HEK293 (cell line): ENCODE data around the gene SMC3.
"Not testable (repeated sequence)": the region's sequence is repeated elsewhere in the genome, so short reads cannot be mapped to it uniquely, and the experiment has no call there.

Source experiments
- CTCF ChIA-PET: fragments of 350-600 bp; formaldehyde crosslinking; extraction: SDS; loops from one replicate; lab custom pipeline; 2021; ENCODE audit warnings: antibody characterized with exemption; lab: Yijun Ruan, JAX
- POLR2A ChIA-PET: fragments of 300-600 bp; formaldehyde crosslinking; extraction: SDS; loops from one replicate; lab custom pipeline; 2020; ENCODE audit warnings: antibody characterized with exemption, inconsistent platforms; lab: Yijun Ruan, JAX
- H3K27ac ChIP-seq: fragments of 200-500 bp; sonication (Bioruptor generic); 2 replicates; pipeline ENCODE4 v1.5.1; 2014; ENCODE audit warnings: low read depth, low read length, control low read depth, inconsistent platforms; ENCODE audit errors: extremely low read depth
- H3K36me3 ChIP-seq, 2 experiments: fragments of 200-500 bp in 1 of 2; sonication (Bioruptor generic) in 1 of 2; 1 replicate in 1 of 2; 2 replicates in 1 of 2; pipeline ENCODE4 v1.5.1; 2014 to 2017; ENCODE audit warnings: inconsistent platforms in 2 of 2, low read length in 2 of 2; ENCODE audit not compliant: control insufficient read depth in 2 of 2, insufficient read depth in 1 of 2
- H3K4me1 ChIP-seq: fragments of 200-500 bp; sonication (Bioruptor generic); 2 replicates; pipeline ENCODE4 v1.5.1; 2014; ENCODE audit warnings: mild to moderate bottlenecking, low read length, inconsistent platforms; ENCODE audit not compliant: control insufficient read depth, insufficient read depth
- H3K4me3 ChIP-seq: 2 replicates; pipeline ENCODE4 v1.5.1; 2011; ENCODE audit warnings: low read depth, mild to moderate bottlenecking, control low read depth, low read length, moderate library complexity
- H3K9me3 ChIP-seq: fragments of 200-500 bp; sonication (Bioruptor generic); 2 replicates; pipeline ENCODE4 v1.5.1; 2014; ENCODE audit warnings: low read depth, low read length, inconsistent platforms; ENCODE audit not compliant: control insufficient read depth, insufficient read depth
- ATF2 ChIP-seq: fragments of 450-650 bp; formaldehyde crosslinking; IDR thresholded peaks from 2 replicates; pipeline ENCODE4 v1.5.1; 2016; ENCODE audit warnings: missing biosample characterization, missing genetic modification characterization, low read depth
- GLIS1 ChIP-seq: fragments of 450-650 bp; formaldehyde crosslinking; IDR thresholded peaks from 2 replicates; pipeline ENCODE4 v1.5.1; 2016; ENCODE audit warnings: missing biosample characterization, missing genetic modification characterization
- OSR2 ChIP-seq: fragments of 450-650 bp; formaldehyde crosslinking; IDR thresholded peaks from 2 replicates; pipeline ENCODE4 v1.5.1; 2016; ENCODE audit warnings: missing biosample characterization, missing genetic modification characterization
- PATZ1 ChIP-seq: fragments of 450-650 bp; formaldehyde crosslinking; IDR thresholded peaks from 2 replicates; pipeline ENCODE4 v1.5.1; 2016; ENCODE audit warnings: missing biosample characterization, missing genetic modification characterization
- PRDM6 ChIP-seq: fragments of 450-650 bp; formaldehyde crosslinking; IDR thresholded peaks from 2 replicates; pipeline ENCODE4 v1.5.1; 2017; ENCODE audit warnings: missing biosample characterization, missing genetic modification characterization
- SALL2 ChIP-seq: fragments of 450-650 bp; formaldehyde crosslinking; IDR thresholded peaks from 2 replicates; pipeline ENCODE4 v1.5.0; 2017; ENCODE audit warnings: missing biosample characterization, mild to moderate bottlenecking, missing genetic modification characterization, borderline replicate concordance
- SCRT1 ChIP-seq: fragments of 450-650 bp; formaldehyde crosslinking; IDR thresholded peaks from 2 replicates; pipeline ENCODE4 v1.5.1; 2016; ENCODE audit warnings: missing biosample characterization, missing genetic modification characterization, borderline replicate concordance
- SCRT2 ChIP-seq: fragments of 450-650 bp; formaldehyde crosslinking; IDR thresholded peaks from 2 replicates; pipeline ENCODE4 v1.5.1; 2016; ENCODE audit warnings: missing biosample characterization, missing genetic modification characterization
- TSHZ1 ChIP-seq: fragments of 450-650 bp; formaldehyde crosslinking; IDR thresholded peaks from 2 replicates; pipeline ENCODE4 v1.5.1; 2016; ENCODE audit warnings: missing biosample characterization, missing genetic modification characterization, borderline replicate concordance
- WT1 ChIP-seq: fragments of 450-650 bp; formaldehyde crosslinking; IDR thresholded peaks from 2 replicates; pipeline ENCODE4 v1.5.1; 2016; ENCODE audit warnings: missing biosample characterization, missing genetic modification characterization
- ZBTB1 ChIP-seq: fragments of 450-650 bp; formaldehyde crosslinking; IDR thresholded peaks from 2 replicates; pipeline ENCODE4 v1.5.1; 2016; ENCODE audit warnings: missing biosample characterization, missing genetic modification characterization
- ZFHX2 ChIP-seq: fragments of 450-650 bp; formaldehyde crosslinking; conservative IDR thresholded peaks from 2 replicates; pipeline ENCODE4 v1.5.1; 2016; ENCODE audit warnings: missing biosample characterization, missing genetic modification characterization
- ZNF10 ChIP-seq: fragments of 450-650 bp; formaldehyde crosslinking; IDR thresholded peaks from 2 replicates; pipeline ENCODE4 v1.5.1; 2017; ENCODE audit warnings: missing biosample characterization, missing genetic modification characterization
- ZNF155 ChIP-seq: fragments of 450-650 bp; formaldehyde crosslinking; IDR thresholded peaks from 2 replicates; pipeline ENCODE4 v1.5.1; 2016; ENCODE audit warnings: missing biosample characterization, missing genetic modification characterization
- ZNF18 ChIP-seq: fragments of 450-650 bp; formaldehyde crosslinking; IDR thresholded peaks from 2 replicates; pipeline ENCODE4 v1.5.1; 2016; ENCODE audit warnings: missing biosample characterization, missing genetic modification characterization
- ZNF239 ChIP-seq: fragments of 450-650 bp; formaldehyde crosslinking; IDR thresholded peaks from 2 replicates; pipeline ENCODE4 v1.5.1; 2016; ENCODE audit warnings: missing biosample characterization, missing genetic modification characterization
- ZNF24 ChIP-seq: fragments of 450-650 bp; formaldehyde crosslinking; IDR thresholded peaks from 2 replicates; pipeline ENCODE4 v1.5.1; 2016; ENCODE audit warnings: missing biosample characterization, missing genetic modification characterization
- ZNF366 ChIP-seq: fragments of 450-650 bp; formaldehyde crosslinking; conservative IDR thresholded peaks from 2 replicates; pipeline ENCODE4 v1.5.1; 2016; ENCODE audit warnings: missing biosample characterization, missing genetic modification characterization
- ZNF433 ChIP-seq: fragments of 450-650 bp; formaldehyde crosslinking; IDR thresholded peaks from 2 replicates; pipeline ENCODE4 v1.5.1; 2016; ENCODE audit warnings: missing biosample characterization, missing genetic modification characterization, low read depth
- ZNF658 ChIP-seq: fragments of 450-650 bp; formaldehyde crosslinking; IDR thresholded peaks from 2 replicates; pipeline ENCODE4; 2016; ENCODE audit warnings: missing biosample characterization, missing genetic modification characterization
- ZNF677 ChIP-seq: fragments of 450-650 bp; IDR thresholded peaks from 2 replicates; pipeline ENCODE4 v1.5.0; 2018; ENCODE audit warnings: missing biosample characterization, mild to moderate bottlenecking, missing genetic modification characterization, moderate library complexity
- ZNF785 ChIP-seq: fragments of 450-650 bp; formaldehyde crosslinking; IDR thresholded peaks from 2 replicates; pipeline ENCODE4 v1.5.1; 2016; ENCODE audit warnings: missing biosample characterization, missing genetic modification characterization

SMC3 gene

GRCh38 chr10:110527731-110528171 lies 39.7 kb upstream of the SMC3 start (continued):
- TF ChIP-seq ZNF10 (tag by site-specific recombination) (no peak), SCRT1 (tag by site-specific recombination) (no peak), TSHZ1 (tag by site-specific recombination) (no peak), ZBTB1 (tag by site-specific recombination) (no peak), ZNF658 (tag by site-specific recombination) (no peak), ZNF239 (tag by site-specific recombination) (no peak), ZNF433 (tag by site-specific recombination) (no peak), SALL2 (tag by site-specific recombination) (no peak), ZNF785 (tag by site-specific recombination) (no peak), SCRT2 (tag by site-specific recombination) (no peak)

- H3K27ac ChIP-seq: no peak overlapping the region
- 0 out of 2 replicates have a peak, but pooled peaks have one; percentile 26 for TF ChIP-seq GLIS1 (tag by site-specific recombination)
- no peak for TF ChIP-seq ZNF677 (tag by site-specific recombination)
- no peak for TF ChIP-seq ZNF155
- peak; percentile 51; the same call in 1 of the 2 replicates for TF ChIP-seq PRDM6
- no peak for TF ChIP-seq ZNF18 (tag by site-specific recombination)
- H3K4me3 ChIP-seq: no peak overlapping the region
- POLR2A ChIA-PET: no interaction called here
- H3K36me3 ChIP-seq: no peaks in the 10 kb centered on the region
- CTCF ChIA-PET: interaction anchor here (0.5 kb wide), 1 partner anchor 221 kb away, joined by 4 read pairs; no protein-coding TSS in a partner anchor
- H3K4me1 ChIP-seq: peaks cover 24% of the 10 kb centered on the region
- H3K9me3 ChIP-seq: no peaks in the 10 kb centered on the region
These were observed 39.1 kb upstream of the SMC3 start for GRCh38 chr10:110528224-110528996.

- not testable (repeated sequence) for H3K9me3 ChIP-seq, H3K27ac ChIP-seq, H3K36me3 ChIP-seq, H3K4me3 ChIP-seq
- ChIA-PET CTCF (interaction anchor here (0.5 to 0.6 kb wide), 2 partner anchors 18 to 221 kb away, joined by 3 to 4 read pairs; no protein-coding TSS in a partner anchor), POLR2A (interaction anchor here (0.6 kb wide), 1 partner anchor 46 kb away, joined by 4 read pairs; no protein-coding TSS in a partner anchor)
- H3K4me1 ChIP-seq: peaks cover 23% of the 10 kb centered on the region
- 0 out of 2 replicates have a peak, but pooled peaks have one; percentile 40 for TF ChIP-seq ZNF24 (tag by site-specific recombination)
- TF ChIP-seq PATZ1: peak; percentile 70
- TF ChIP-seq ZFHX2 (tag by site-specific recombination): peak; percentile 44
- TF ChIP-seq ATF2 (tag by site-specific recombination): peak; percentile 23; the same call in 1 of the 2 replicates
- TF ChIP-seq ZNF366: peak; percentile 44; the same call in 1 of the 2 replicates
- TF ChIP-seq OSR2 (tag by site-specific recombination): 0 out of 2 replicates have a peak, but pooled peaks have one; percentile 7
- TF ChIP-seq WT1 (tag by site-specific recombination): peak; percentile 24; the same call in 1 of the 2 replicates
These were observed 38.4 kb upstream of the SMC3 start for GRCh38 chr10:110528997-110529524.
